ENCODE results near the gene TRIM3.

The TRIM3 gene

GRCh38 chr11:6437993-6438392 is 35.7 kb downstream of the TRIM3 start:
- peaks cover 3% of the 10 kb centered on the region for H3K4me1 ChIP-seq (ENCODE audit: insufficient read depth, low read length, severe bottlenecking)
- no peaks in the 10 kb centered on the region for H3K36me3 ChIP-seq (ENCODE audit: insufficient read depth, low read length)
- no peak overlapping the region for H3K4me3 ChIP-seq (ENCODE audit: low read depth, low read length, poor library complexity, severe bottlenecking)
- no peaks in the 10 kb centered on the region for H3K27me3 ChIP-seq (ENCODE audit: insufficient read depth, low read length)
- no peaks in the 10 kb centered on the region for H3K9me2 ChIP-seq (ENCODE audit: low read depth, low read length)
- no peaks in the 10 kb centered on the region for H4K20me1 ChIP-seq (ENCODE audit: insufficient read depth, low read length)
- no peak overlapping the region for H2AFZ ChIP-seq (ENCODE audit: low read length)
- no peaks in the 10 kb centered on the region for H3K79me2 ChIP-seq (ENCODE audit: insufficient read depth, low read length)
- H3K9ac ChIP-seq (ENCODE audit: low read length): no peak overlapping the region
- no peak overlapping the region for H3K27ac ChIP-seq (ENCODE audit: low read depth, low read length, poor library complexity, severe bottlenecking)
- H3K9me3 ChIP-seq (ENCODE audit: low read length): no peaks in the 10 kb centered on the region
- H3K4me2 ChIP-seq (ENCODE audit: low read length): no peak overlapping the region
- TF ChIP-seq CTCF (IDR thresholded peaks at IDR 0.05; ENCODE audit: low read length) (no peak), EZH2 (IDR thresholded peaks at IDR 0.05; ENCODE audit: borderline replicate concordance, low read length) (no peak)
- no peaks in the 10 kb centered on the region for H3F3A ChIP-seq (ENCODE audit: insufficient read depth, low read length)

- H3K9me3 ChIP-seq (ENCODE audit: low read length): no peaks in the 10 kb centered on the region
- no peak for TF ChIP-seq CTCF (IDR thresholded peaks at IDR 0.05; ENCODE audit: low read length)
- H3K79me2 ChIP-seq (ENCODE audit: insufficient read depth, low read length): no peaks in the 10 kb centered on the region
- no peaks in the 10 kb centered on the region for H3K9me2 ChIP-seq (ENCODE audit: low read depth, low read length)
- no peak overlapping the region for H3K9ac ChIP-seq (ENCODE audit: low read length)
- H3K4me3 ChIP-seq (ENCODE audit: low read depth, low read length, poor library complexity, severe bottlenecking): no peak overlapping the region
- H3K4me2 ChIP-seq (ENCODE audit: low read length): no peak overlapping the region
- no peaks in the 10 kb centered on the region for H3F3A ChIP-seq (ENCODE audit: insufficient read depth, low read length)
- H3K27me3 ChIP-seq (ENCODE audit: insufficient read depth, low read length): no peaks in the 10 kb centered on the region
- H3K27ac ChIP-seq (ENCODE audit: low read depth, low read length, poor library complexity, severe bottlenecking): no peak overlapping the region
- H2AFZ ChIP-seq (ENCODE audit: low read length): no peak overlapping the region
- no peaks in the 10 kb centered on the region for H3K36me3 ChIP-seq (ENCODE audit: insufficient read depth, low read length)
- H3K4me1 ChIP-seq (ENCODE audit: insufficient read depth, low read length, severe bottlenecking): peaks cover 3% of the 10 kb centered on the region
- H4K20me1 ChIP-seq (ENCODE audit: insufficient read depth, low read length): no peaks in the 10 kb centered on the region
These were observed 36.3 kb downstream of the TRIM3 start for GRCh38 chr11:6437423-6437822.

GRCh38 chr11:6433998-6434660 is 39.6 kb downstream of the TRIM3 start:
- Histone ChIP-seq H3K9ac (ENCODE audit: low read length) (no peak overlapping the region), H3K9me3 (ENCODE audit: low read length) (no peaks in the 10 kb centered on the region), H3K27me3 (ENCODE audit: insufficient read depth, low read length) (no peaks in the 10 kb centered on the region), H3K4me1 (ENCODE audit: insufficient read depth, low read length, severe bottlenecking) (peaks cover 3% of the 10 kb centered on the region), H3F3A (ENCODE audit: insufficient read depth, low read length) (no peaks in the 10 kb centered on the region), H4K20me1 (ENCODE audit: insufficient read depth, low read length) (no peaks in the 10 kb centered on the region), H2AFZ (ENCODE audit: low read length) (no peak overlapping the region), H3K9me2 (ENCODE audit: low read depth, low read length) (no peaks in the 10 kb centered on the region), H3K4me2 (ENCODE audit: low read length) (no peak overlapping the region), H3K27ac (ENCODE audit: low read depth, low read length, poor library complexity, severe bottlenecking) (no peak overlapping the region), H3K36me3 (ENCODE audit: insufficient read depth, low read length) (no peaks in the 10 kb centered on the region), H3K79me2 (ENCODE audit: insufficient read depth, low read length) (no peaks in the 10 kb centered on the region), H3K4me3 (ENCODE audit: low read depth, low read length, poor library complexity, severe bottlenecking) (no peak overlapping the region)
- no peak for TF ChIP-seq CTCF (IDR thresholded peaks at IDR 0.05; ENCODE audit: low read length)
- TF ChIP-seq EZH2 (IDR thresholded peaks at IDR 0.05; ENCODE audit: borderline replicate concordance, low read length): no peak

Data from OCI-LY1 (cell line).